ENCODE data around the gene RNF26.
A peak's percentile ranks its signal among the peaks of the same experiment; 100 is the strongest.

Gene RNF26

DNA sequence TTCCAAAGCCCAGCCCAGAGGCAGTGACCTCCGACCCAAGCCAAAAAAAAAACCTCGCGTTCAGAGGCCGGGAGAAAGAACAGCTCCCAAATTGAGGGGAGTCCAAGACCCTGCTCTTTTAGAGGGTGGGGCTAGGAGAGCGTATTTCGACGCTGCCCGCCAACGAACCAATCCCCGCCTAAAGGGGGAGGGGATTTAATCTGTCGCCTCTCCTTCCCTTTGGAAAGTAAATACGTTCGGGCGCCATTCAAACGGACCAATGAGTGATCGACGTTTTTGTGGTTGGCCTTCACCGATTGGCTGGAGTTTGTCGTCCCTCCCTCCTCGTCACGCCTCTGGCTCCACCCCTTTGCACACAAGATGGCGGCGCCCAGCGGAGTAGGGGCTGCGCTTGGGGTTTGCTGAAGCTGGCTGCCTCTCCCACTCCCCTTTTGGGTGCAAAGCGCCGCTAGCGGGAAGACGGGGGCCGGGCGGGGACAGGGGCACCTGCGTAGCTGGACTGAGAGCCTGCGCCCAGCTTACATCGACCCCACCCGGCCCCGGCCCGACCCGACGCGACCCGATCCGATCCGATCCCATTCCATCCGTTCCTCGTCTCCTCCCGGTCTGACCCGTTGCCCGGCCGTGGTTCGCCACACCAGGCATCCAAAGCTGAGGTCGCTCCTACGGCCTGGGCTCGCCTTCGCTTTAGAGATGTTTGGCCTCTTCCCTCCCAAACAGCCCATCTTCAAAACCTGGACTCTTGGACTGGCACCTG, at the start of gene RNF26:
RNF26 (plus strand) TSS at position 354 of the 757 bp plus-strand sequence. CDS start 596 bp downstream, outside the sequence.
- Histone ChIP-seq H3K4me3 (peak within 1 kb of the TSS; percentile 97), H3K4me1 (peaks cover 72% of the 10 kb centered on the region)
- no peak for TF ChIP-seq Cebpa-rat (IDR thresholded peaks at IDR 0.05)

DNA sequence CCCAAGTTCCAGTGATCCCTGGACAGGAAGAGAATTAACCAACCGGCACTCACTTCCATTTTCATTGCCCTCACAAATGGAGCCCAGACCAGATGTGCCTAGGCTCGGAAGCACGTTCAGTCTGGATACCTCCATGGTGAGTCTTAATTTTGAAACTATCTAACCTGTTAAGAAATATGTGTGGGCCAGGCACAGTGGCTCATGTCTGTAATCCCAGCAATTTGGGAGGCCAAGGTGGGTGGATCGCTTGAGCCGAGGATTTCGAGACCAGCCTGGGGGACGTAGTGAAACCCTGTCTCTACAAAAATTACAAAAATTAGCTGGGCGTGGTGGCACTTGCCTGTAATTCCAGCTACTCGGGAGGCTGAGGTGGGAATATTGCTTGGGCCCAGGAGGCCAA, 48.9 kb upstream of the RNF26 start:
- Histone ChIP-seq H3K4me3 (no peak overlapping the region), H3K9me3 (peaks cover 8% of the 10 kb centered on the region), H3K4me1 (no peaks in the 10 kb centered on the region), H3K9ac (no peak overlapping the region), H3K27ac (no peak overlapping the region), H3K36me3 (peaks cover 74% of the 10 kb centered on the region), H4K20me1 (no peaks in the 10 kb centered on the region; the same call in 1 of the 2 replicates), H3K27me3 (no peaks in the 10 kb centered on the region), H3K4me2 (no peak overlapping the region)
- TF ChIP-seq Cebpa-rat (IDR thresholded peaks at IDR 0.05) = no peak

More for the DNA sequence above, at the start of gene RNF26:
- peaks cover 6% of the 10 kb centered on the region; the same call in 1 of the 2 replicates for H3K36me3 ChIP-seq
- peaks cover 10% of the 10 kb centered on the region for H3K27me3 ChIP-seq
- H3K9ac ChIP-seq = peak within 1 kb of the TSS; percentile 93
- H3K4me2 ChIP-seq = peak within 1 kb of the TSS; percentile 98
- H3K9me3 ChIP-seq = no peaks in the 10 kb centered on the region
- peaks cover 10% of the 10 kb centered on the region for H4K20me1 ChIP-seq
- peak within 1 kb of the TSS; percentile 87 for H3K27ac ChIP-seq

DNA sequence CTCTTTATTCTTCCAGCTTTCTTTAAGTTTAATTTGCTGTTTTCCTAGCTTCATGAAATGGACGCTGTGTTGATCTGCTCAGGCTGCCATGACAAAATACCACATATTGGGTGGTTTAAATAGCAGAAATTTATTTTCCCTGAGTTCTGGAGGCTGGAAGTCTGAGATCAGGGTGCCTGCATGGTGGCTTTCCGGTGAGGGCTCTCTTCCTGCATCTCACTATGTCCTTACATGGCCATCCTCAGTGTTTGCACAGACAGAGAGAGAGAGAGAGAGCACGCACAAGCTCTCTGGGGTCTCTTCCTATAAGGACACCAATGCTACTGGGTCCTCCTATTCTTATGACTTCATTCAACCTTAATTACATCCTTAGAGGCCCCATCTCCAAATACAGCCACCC, 46.1 kb upstream of the RNF26 start:
- no peaks in the 10 kb centered on the region for H3K27me3 ChIP-seq
- no peak overlapping the region for H3K4me3 ChIP-seq
- no peak overlapping the region for H3K27ac ChIP-seq
- no peaks in the 10 kb centered on the region; the same call in 1 of the 2 replicates for H4K20me1 ChIP-seq
- H3K9ac ChIP-seq = no peak overlapping the region
- peaks cover 75% of the 10 kb centered on the region for H3K36me3 ChIP-seq
- TF ChIP-seq Cebpa-rat (IDR thresholded peaks at IDR 0.05) = no peak
- no peaks in the 10 kb centered on the region for H3K4me1 ChIP-seq
- no peak overlapping the region for H3K4me2 ChIP-seq
- peaks cover 18% of the 10 kb centered on the region for H3K9me3 ChIP-seq

DNA sequence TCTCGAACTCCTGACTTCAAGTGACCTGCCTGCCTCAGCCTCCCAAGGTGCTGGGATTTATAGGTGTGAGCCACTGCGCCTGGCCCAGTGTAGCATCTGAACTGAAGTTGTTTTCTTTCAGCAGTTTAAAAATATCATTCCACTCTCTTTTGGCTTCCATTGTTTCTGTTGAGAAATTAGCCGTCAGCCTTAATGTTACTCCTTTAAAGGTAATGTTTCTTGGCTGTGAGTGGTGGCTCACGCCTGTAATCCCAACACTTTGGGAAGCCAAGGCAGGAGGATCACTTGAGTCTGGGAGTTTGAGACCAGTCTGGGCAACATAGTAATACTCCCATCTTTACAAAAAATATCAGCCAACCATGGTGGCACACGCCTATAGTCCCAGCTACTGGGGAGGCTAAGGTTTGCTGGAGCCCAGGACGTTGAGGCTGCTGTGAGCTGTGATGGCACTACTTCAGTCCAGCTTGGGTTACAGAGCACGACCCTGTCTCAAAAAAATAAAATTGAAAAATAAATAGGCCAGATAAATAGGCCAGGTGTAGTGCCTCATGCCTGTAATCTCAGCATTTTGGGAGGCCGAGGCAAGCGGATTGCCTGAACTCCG, 43.3 kb upstream of the RNF26 start:
- H3K36me3 ChIP-seq = peaks cover 80% of the 10 kb centered on the region
- H3K4me2 ChIP-seq = no peak overlapping the region
- no peaks in the 10 kb centered on the region for H3K27me3 ChIP-seq
- H3K27ac ChIP-seq = no peak overlapping the region
- no peak for TF ChIP-seq Cebpa-rat (IDR thresholded peaks at IDR 0.05)
- H3K4me1 ChIP-seq = no peaks in the 10 kb centered on the region
- peaks cover 18% of the 10 kb centered on the region for H3K9me3 ChIP-seq
- no peak overlapping the region for H3K9ac ChIP-seq
- 0 out of 2 replicates have a peak, but pooled peaks cover 7% of the 10 kb centered on the region for H4K20me1 ChIP-seq
- H3K4me3 ChIP-seq = no peak overlapping the region

DNA sequence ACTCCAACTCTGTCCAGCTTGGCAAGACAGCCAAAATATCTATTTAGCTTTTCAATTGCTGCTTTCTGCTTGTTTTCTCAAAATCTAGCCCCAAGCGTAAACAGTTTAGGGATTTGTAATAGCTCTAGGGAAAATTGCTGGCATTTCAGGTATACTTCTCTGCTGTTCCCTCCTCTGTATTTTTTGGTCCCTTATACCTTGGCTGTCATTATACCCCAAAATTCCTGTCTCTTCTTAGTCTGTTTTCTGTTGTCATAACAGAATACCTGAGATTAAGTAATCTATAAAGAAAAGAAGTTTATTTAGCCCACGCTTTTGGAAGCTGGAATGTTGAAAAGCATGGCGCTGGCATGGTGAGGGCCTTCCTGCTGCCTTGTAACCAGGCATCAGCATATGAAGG, 40.9 kb upstream of the RNF26 start:
- Histone ChIP-seq H3K27ac (no peak overlapping the region), H3K4me1 (no peaks in the 10 kb centered on the region), H4K20me1 (0 out of 2 replicates have a peak, but pooled peaks cover 7% of the 10 kb centered on the region), H3K9me3 (peaks cover 18% of the 10 kb centered on the region), H3K27me3 (no peaks in the 10 kb centered on the region), H3K9ac (no peak overlapping the region), H3K4me2 (no peak overlapping the region), H3K36me3 (peaks cover 80% of the 10 kb centered on the region), H3K4me3 (no peak overlapping the region)
- TF ChIP-seq Cebpa-rat (IDR thresholded peaks at IDR 0.05) = no peak

DNA sequence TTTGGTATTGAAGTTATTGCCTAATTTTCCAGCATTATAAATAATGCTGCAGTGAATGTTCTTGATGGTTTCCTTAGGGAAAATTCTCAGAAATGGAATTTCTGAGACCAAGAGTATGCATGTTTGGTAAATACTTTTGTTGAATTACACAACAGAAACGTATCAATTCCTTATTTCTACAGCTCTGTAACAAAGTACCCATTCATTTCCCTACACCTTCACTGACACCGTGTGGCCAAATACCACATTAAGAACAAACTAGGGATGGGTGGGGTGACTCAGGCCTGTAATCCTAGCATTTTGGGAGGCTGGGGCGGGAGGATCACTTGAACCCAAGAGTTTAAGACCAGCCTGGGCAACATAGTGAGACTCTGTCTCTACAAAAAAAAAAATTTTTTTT, 39.1 kb upstream of the RNF26 start:
- Histone ChIP-seq H4K20me1 (0 out of 2 replicates have a peak, but pooled peaks cover 7% of the 10 kb centered on the region), H3K36me3 (peaks cover 83% of the 10 kb centered on the region), H3K27ac (no peak overlapping the region), H3K4me1 (no peaks in the 10 kb centered on the region), H3K4me2 (no peak overlapping the region), H3K4me3 (no peak overlapping the region), H3K27me3 (no peaks in the 10 kb centered on the region), H3K9me3 (peaks cover 12% of the 10 kb centered on the region), H3K9ac (no peak overlapping the region)
- TF ChIP-seq Cebpa-rat (IDR thresholded peaks at IDR 0.05) = no peak

DNA sequence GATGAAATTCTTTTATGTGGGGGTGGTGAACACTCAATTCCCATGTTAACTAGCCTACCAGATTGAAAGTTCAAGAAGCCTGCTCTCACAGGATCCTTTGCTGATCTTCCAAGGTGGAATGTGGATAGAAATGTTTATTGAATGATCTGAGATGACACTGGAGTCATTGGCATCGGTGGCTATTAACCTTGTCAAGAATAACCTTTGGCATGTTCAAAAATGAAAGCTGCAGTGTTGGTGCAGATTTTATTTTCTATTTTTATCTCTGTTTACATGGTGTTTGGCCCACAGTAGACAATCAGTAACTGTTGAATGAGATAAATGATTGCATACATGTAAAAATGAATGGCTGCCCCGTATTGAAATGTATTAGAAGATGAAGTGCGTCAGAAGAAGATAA, 36.4 kb upstream of the RNF26 start:
- H3K27me3 ChIP-seq = no peaks in the 10 kb centered on the region
- no peak overlapping the region for H3K27ac ChIP-seq
- TF ChIP-seq Cebpa-rat (IDR thresholded peaks at IDR 0.05) = no peak
- H3K36me3 ChIP-seq = peaks cover 90% of the 10 kb centered on the region
- 0 out of 2 replicates have a peak, but pooled peaks cover 7% of the 10 kb centered on the region for H4K20me1 ChIP-seq
- no peaks in the 10 kb centered on the region for H3K4me1 ChIP-seq
- no peak overlapping the region for H3K4me3 ChIP-seq
- H3K4me2 ChIP-seq = no peak overlapping the region
- no peak overlapping the region for H3K9ac ChIP-seq
- no peaks in the 10 kb centered on the region for H3K9me3 ChIP-seq

DNA sequence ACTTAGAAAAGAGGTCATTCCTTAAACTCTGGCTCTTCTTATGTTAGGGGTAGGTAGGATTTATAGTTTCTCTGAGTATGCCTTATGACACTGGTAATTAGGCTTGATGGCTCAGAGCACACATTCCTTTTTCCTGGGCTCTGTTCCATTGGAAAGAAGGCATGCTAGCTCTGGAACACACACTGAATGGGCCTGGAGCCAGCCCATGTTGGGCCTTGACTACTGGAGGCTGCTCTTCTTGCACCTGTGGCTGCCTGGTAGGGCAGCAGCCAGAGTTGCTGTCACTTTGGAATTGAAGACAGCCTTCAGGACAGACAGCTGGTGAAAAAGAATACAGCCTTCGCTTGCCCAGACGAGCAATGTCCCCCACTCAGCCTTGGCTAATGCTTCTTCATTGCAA, 35.6 kb upstream of the RNF26 start:
- no peaks in the 10 kb centered on the region for H3K9me3 ChIP-seq
- no peak for TF ChIP-seq Cebpa-rat (IDR thresholded peaks at IDR 0.05)
- H3K9ac ChIP-seq = no peak overlapping the region
- no peak overlapping the region for H3K27ac ChIP-seq
- no peak overlapping the region for H3K4me3 ChIP-seq
- peaks cover 90% of the 10 kb centered on the region for H3K36me3 ChIP-seq
- H3K4me1 ChIP-seq = no peaks in the 10 kb centered on the region
- H3K27me3 ChIP-seq = no peaks in the 10 kb centered on the region
- no peak overlapping the region for H3K4me2 ChIP-seq
- 0 out of 2 replicates have a peak, but pooled peaks cover 7% of the 10 kb centered on the region for H4K20me1 ChIP-seq

DNA sequence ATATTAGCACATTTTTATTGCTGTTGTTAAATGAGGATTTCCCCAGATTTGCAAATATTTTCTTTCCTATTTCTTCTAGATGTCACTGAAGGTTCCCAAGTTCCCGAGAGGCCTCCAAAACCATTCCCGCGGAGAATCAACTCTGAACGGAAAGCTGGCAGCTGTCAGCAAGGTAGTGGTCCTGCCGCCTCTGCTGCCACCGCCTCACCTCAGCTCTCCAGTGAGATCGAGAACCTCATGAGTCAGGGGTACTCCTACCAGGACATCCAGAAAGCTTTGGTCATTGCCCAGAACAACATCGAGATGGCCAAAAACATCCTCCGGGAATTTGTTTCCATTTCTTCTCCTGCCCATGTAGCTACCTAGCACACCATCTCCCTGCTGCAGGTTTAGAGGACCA, 34.9 kb upstream of the RNF26 start:
- no peak for TF ChIP-seq Cebpa-rat (IDR thresholded peaks at IDR 0.05)
- Histone ChIP-seq H3K9ac (no peak overlapping the region), H3K9me3 (no peaks in the 10 kb centered on the region), H4K20me1 (0 out of 2 replicates have a peak, but pooled peaks cover 7% of the 10 kb centered on the region), H3K4me3 (no peak overlapping the region), H3K4me2 (no peak overlapping the region), H3K4me1 (no peaks in the 10 kb centered on the region), H3K27ac (no peak overlapping the region), H3K27me3 (no peaks in the 10 kb centered on the region), H3K36me3 (peaks cover 90% of the 10 kb centered on the region)
